Brain microvascular endothelial cell (primary cell): ENCODE measurements around the gene HSF5.

Source experiments
- DNase-seq: peaks from one replicate; pipeline ENCODE4 v3.0.0-alpha.2; 2020
- H3K27ac ChIP-seq: fragments of 250-450 bp; sonication (Bioruptor Pico); 2 replicates; pipeline ENCODE4 v1.5.1; 2020; ENCODE audit warnings: mild to moderate bottlenecking, moderate library complexity
- H3K27me3 ChIP-seq: fragments of 250-450 bp; sonication (Bioruptor Pico); replicated peaks from 2 replicates; pipeline ENCODE4 v1.5.1; 2020; ENCODE audit warnings: mild to moderate bottlenecking
- H3K36me3 ChIP-seq: fragments of 250-450 bp; sonication (Bioruptor Pico); replicated peaks from 2 replicates; pipeline ENCODE4 v1.5.1; 2020; ENCODE audit warnings: mild to moderate bottlenecking
- H3K4me3 ChIP-seq: 2 replicates; pipeline ENCODE4 v1.5.1; 2011; ENCODE audit warnings: low read depth, mild to moderate bottlenecking, control low read depth, low read length, moderate library complexity
- CTCF ChIP-seq: IDR thresholded peaks from 2 replicates; pipeline ENCODE4 v1.5.1; 2011; ENCODE audit warnings: low read depth, mild to moderate bottlenecking, moderate library complexity, low read length, control low read depth, inconsistent platforms; ENCODE audit errors: missing control alignments
- in situ Hi-C: cut with HindIII; loops from 2 replicates; pipeline ENCODE4 v1.10.0; 2017; ENCODE audit warnings: low sequenced_read_pairs, low pct_ligation_motif_present

The HSF5 gene, protein sequence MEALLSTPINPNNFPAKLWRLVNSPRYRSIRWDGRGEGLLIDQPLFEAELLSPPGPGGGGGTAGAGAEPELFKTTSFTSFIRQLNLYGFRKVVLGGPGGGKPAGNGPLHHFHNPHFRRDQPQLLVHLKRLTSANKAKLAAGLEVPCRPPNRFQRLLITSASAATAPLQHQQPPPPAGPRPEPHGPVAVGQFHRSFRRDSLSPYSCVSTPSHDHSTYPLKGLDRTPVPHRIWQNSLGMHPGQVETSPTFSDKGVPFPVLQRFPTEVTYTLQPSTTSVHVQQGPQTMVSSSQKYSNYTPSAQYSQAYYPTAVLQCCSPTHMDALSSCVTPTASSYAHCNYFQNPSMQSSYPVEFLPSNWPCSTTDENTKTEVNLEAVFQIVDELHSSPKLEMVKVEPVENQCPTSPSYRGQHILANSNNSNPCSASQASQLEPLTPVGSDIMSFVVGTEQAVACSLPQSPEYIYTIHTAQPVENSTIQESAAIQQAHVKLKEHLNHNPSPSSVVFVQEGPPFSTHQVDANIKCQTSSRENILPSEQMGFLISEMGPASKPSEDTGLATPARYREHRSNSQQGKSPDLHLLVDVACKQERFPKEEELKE

DNA sequence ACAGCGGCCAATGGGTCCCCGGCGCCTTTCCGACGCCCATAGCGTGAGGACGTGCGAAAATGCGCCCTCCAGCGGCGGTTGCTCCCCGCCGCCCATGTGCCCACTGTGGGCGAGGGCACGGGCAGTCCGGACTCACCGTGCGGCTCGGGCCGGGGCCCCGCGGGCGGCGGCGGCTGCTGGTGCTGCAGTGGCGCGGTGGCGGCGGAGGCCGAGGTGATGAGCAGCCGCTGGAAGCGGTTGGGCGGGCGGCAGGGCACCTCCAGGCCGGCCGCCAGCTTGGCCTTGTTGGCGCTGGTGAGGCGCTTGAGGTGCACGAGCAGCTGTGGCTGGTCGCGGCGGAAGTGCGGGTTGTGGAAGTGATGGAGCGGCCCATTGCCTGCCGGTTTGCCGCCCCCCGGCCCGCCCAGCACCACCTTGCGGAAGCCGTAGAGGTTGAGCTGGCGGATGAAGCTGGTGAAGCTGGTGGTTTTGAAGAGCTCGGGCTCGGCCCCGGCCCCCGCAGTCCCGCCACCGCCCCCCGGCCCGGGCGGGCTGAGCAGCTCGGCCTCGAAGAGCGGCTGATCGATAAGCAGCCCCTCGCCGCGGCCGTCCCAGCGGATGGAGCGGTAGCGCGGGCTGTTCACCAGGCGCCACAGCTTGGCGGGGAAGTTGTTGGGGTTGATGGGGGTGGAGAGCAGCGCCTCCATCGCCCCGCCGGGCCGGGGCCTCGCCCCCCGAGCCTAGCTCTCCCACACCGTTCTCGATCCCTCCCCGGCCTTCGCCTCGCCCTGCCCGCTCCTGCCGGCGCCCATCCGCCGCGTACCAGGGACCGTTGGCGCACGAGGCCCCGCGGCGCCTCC is at the start of gene HSF5:
Gene HSF5 (minus strand): TSS at position 820 of the 839 bp plus-strand sequence. CDS start 134 bp downstream, at position 686.
- H3K27ac ChIP-seq = no peak within 1 kb of the TSS
- no peak for DNase-seq
- in situ Hi-C loops = no loop called here
- H3K4me3 ChIP-seq = peak within 1 kb of the TSS; percentile 31
- TF ChIP-seq CTCF = peak; percentile 36
- H3K36me3 ChIP-seq = peaks cover 21% of the 10 kb centered on the region
- no peaks in the 10 kb centered on the region for H3K27me3 ChIP-seq

DNA sequence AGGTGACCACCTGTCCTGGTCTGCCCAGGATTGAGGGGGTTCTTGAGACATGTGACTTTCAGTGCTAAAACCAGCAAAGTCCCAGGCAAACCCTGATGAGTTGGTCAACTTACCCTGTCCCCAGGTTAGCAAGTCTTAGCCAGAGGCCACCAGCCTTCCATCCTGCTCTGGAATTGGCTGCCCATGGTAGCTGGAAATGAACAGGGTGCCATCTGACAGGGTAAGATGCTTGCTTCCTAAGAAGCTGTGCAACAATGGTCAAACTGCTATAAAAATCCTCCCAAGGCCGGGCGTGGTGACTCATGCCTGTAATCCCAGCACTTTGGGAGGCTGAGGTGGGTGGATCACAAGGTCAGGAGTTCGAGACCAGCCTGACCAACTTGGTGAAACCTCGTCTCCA is 49.1 kb upstream of the HSF5 start:
- no peaks in the 10 kb centered on the region for H3K36me3 ChIP-seq
- in situ Hi-C loops = no loop called here
- TF ChIP-seq CTCF = no peak
- H3K27ac ChIP-seq = no peak overlapping the region
- no peak overlapping the region for H3K4me3 ChIP-seq
- DNase-seq = no peak
- peaks cover 7% of the 10 kb centered on the region for H3K27me3 ChIP-seq

GRCh38 chr17:58536542-58536941 is 48.3 kb upstream of the HSF5 start:
- no peak overlapping the region for H3K4me3 ChIP-seq
- DNase-seq = no peak
- H3K27ac ChIP-seq = no peak overlapping the region
- no peak for TF ChIP-seq CTCF
- peaks cover 7% of the 10 kb centered on the region for H3K27me3 ChIP-seq
- no peaks in the 10 kb centered on the region for H3K36me3 ChIP-seq
- in situ Hi-C loops = no loop called here

DNA sequence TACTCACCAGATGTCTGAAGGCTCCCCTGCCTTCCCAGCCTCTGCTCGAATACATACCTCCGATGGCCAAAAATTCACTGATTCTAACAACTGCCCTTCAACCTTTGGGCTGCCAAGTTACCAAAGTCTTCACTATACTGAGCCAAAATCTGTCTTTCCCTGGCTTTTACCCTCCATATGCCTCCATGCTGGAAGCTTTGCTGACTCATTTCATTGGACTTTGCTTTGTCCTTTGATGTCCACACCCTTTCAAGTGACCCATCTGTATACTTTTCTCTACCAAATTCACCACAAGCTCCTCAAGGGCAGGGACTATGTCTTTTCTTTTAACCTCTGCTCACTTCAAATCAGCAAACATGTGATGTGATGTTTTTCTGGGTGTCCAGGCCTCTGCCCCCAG is 47.2 kb upstream of the HSF5 start:
- no peak for TF ChIP-seq CTCF
- Histone ChIP-seq H3K36me3 (no peaks in the 10 kb centered on the region), H3K27me3 (peaks cover 7% of the 10 kb centered on the region), H3K27ac (no peak overlapping the region), H3K4me3 (no peak overlapping the region)
- DNase-seq = no peak
- in situ Hi-C loops = no loop called here

GRCh38 chr17:58534901-58535421 is 46.8 kb upstream of the HSF5 start:
- no peak overlapping the region for H3K27ac ChIP-seq
- no peak for TF ChIP-seq CTCF
- in situ Hi-C loops = no loop called here

More at GRCh38 chr17:58534901-58535421, 46.8 kb upstream of the HSF5 start:
- peak; percentile 53 for DNase-seq
- H3K4me3 ChIP-seq = no peak overlapping the region
- H3K36me3 ChIP-seq = no peaks in the 10 kb centered on the region
- H3K27me3 ChIP-seq = peaks cover 7% of the 10 kb centered on the region
